HT1080 (cell line): Measurements from ENCODE around the gene BDKRB2. TPM values are rescaled to one million over a fixed set of nuclear protein-coding genes. Genes with fewer than 3 reads are reported as not detected.

Experiments
- DNase-seq: peaks from one replicate; pipeline ENCODE4 v3.0.0-alpha.2; 2015; ENCODE audit warnings: low read depth
- total RNA-seq: library from RNA; depleted of rRNA; stranded (reverse); fragments of >200 nt; shearing (Covaris generic); gene quantifications from 2 replicates; pipeline ENCODE4 v1.2.3, GENCODE V29; 2014

The BDKRB2 gene
- total RNA-seq, 1 experiment from 2014 or later, result 0.03 TPM

DNA sequence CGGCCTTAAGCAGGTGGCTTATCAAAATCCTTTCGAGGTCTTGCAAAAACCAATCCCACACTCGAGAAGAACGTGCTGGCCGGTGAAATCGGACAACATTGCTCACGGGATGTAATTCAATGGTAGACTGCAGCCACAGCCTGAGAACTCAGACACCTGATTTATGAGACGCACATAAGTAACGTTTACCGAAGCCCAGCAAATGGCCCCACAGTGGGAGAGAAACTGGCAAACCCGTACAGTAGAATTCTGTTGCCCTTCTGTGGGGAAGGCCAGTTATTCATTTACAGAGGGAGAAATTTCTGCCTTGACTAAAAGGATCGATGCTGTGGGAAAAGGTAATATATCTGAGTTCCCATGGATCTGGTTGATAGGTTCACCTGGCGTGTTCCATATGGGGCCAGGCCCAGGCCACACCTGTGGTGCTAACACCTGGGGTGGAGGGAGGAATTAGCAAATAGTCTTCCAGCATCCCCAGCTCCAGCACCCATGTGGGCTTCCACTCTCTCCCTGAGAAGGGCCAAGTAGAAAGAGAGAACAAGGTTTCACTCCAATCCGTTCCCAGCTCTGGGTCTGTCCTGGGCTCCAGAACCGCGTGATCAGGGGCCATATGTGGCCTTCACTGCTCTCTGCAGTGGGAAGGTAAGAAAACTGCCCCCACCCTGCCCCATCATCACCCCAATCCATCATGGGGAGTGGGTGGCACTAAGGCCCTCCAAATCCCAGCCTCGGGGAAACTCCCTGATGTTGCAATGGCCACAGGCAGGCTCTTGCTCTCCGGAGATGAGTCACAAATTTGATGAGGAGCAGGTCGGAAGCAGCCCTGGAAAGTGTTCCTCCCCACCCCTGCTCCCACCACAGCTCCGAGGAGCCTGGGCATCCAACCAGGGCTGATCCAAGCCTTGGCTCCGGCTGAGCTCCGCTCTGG is 64.1 kb downstream of the BDKRB2 start:
- DNase-seq, result peak; percentile 93

DNA sequence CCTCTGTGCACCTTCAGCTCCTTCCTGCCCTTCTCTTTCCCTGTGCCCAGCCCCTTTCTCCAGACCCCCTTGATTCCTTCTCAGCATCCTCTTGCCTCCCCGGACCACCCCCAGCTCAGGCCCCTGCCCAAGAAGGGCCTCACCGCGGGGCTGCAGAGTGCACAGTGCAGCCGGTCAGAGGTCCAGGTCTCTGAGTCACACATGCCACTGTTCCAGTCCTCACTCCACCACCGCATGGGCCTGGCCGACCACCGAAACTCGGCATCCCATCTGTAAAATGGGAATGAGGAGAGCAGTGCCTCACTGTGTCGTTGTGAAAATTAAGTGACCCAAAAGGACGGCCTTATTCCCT is 64.7 kb downstream of the BDKRB2 start:
- DNase-seq, result no peak

DNA sequence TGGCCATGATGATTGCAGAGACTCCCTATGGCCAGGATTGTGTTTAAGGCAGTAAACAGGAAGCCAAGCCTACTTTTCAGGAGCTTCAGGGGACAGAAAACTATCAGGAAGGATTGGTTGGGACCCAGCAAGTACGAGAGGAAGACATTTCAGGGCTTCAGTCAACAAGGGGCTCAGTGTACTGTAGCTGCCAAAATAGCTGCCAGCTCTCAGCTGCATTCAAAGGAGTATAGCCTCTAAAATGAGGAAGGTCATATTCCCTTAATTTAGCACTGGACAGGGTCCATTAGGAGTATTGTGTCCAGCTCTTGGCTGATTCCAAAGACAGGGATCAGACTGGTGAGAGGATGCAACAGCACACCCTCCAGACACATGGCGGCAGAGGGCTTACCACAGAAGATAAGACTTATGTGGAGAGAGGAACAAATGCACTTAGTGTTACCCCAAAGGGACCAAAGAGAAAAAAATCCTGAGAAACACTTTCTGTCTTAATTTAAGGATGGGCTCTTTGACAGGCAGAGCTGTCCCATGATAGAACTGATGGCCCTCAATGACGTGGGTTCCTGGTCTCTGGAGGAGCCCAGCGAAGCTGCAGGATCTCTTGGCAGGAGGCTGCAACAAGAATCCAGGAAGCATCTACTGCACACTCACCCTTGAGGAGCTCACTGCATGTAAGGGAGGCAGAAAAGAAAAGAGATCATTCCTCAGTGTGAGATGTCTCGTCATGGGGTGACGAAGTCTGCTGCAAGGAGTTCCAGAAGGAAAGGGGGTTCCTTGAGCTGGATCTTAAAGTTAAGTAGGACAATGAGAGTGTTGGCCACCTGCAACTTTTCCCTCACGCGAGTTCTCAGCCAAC is 66.2 kb downstream of the BDKRB2 start:
- DNase-seq, result no peak

DNA sequence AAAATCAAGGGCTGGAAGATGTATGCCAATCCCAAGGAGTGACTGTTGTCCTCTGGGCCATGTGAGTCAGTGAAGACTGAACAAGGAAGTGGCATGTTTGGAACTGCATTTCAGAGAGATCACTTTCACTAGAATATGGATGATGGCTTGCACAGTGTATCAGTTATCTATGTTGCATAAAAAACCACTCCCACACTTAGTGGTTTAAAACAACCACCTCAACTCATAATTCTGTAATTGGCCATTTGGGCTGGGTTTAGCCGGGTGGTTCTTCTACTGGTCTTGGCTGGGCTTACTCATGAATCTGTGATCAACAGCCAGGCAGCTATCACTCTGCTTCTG is 66.8 kb downstream of the BDKRB2 start:
- peak; percentile 29 for DNase-seq

DNA sequence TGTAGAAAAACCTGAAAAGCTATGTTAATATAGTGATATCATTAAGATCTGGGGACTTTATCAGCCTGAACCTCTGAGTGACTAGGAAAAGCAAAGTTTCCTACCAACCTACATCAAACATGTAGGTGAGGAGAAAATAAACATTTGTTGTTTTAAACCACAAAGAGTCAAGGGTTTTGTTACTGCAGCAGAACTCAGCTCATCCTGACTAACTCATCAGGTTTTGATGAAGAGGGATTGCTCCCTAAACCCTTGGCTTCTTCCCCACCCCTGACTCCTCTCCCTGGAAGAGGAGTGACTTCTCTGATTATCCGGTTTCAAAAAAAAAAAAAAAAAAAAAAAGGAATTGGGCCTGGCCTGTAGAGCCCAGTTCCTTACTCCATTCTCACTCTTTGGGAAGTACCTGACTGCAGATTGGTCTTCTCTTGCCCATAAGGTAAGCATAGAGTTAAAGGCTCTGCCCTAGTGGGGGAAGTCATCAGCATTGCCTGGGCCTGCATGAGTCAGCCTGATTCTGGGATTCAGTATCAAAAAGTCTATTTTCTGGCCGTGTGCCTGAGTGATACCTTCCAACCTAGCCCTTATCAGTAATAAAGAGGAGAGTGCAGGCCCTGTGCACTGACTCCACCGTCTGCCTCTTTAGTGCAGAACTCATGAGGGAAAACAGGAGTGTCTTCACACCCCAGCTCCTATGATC is 68.3 kb downstream of the BDKRB2 start:
- peak; percentile 18 for DNase-seq

DNA sequence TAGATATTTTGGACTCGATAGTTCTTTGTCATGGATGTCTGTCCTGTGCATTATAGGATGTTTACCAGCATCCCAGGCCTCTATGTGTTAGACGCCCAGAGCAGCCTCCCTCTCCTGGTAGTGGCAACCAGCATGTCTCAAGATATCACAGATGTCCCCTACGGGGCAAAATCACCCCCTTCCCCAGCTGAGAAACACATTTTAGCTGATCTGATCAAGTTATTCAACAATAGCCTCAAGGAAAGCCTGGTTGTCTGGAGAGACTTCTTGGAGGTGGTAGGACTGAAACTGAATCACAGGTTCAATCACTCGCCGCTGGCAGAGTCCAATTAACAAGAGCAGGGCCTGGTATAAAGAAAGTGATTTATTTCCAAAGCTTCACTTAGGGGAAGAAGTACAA is 69.0 kb downstream of the BDKRB2 start:
- DNase-seq, result no peak

DNA sequence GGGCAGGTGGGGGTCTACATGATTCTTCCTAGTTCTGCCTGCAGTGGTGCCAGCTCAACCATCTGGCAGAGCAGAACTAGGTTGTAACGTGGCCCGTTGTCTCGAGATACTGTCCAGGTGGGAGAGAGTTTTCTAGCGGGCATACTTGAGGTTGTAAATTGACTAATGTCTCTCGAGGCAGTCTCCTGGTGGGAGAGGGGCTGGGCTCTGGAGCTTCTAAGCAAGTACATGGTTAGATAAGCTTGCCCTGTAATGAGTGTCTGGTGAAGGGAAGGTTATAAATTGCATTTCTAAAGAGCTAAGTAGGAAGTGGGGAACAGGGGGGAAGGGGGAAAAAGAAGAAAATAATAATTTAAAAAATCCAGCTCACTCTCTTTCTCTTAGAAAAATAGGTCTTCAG is 69.5 kb downstream of the BDKRB2 start:
- no peak for DNase-seq

DNA sequence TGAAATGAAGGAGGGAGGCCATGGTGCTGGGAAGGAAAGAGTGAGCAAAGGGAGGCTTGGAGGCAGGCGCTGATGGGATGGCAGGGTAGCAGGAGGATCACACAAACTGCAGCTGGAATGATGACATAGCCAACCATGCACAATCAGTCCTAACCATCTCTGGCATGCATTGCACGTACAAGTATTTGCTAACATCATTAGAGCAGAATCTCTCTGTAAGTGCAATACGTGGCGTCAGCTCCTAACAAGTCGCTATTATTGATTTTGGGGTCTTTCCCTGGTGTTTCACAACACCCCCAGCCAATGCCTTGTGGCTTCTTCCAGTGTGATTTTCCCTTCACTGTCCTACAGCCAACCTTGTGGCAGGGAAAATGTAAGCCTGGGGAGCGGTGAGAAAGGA is 69.9 kb downstream of the BDKRB2 start:
- DNase-seq, result no peak

DNA sequence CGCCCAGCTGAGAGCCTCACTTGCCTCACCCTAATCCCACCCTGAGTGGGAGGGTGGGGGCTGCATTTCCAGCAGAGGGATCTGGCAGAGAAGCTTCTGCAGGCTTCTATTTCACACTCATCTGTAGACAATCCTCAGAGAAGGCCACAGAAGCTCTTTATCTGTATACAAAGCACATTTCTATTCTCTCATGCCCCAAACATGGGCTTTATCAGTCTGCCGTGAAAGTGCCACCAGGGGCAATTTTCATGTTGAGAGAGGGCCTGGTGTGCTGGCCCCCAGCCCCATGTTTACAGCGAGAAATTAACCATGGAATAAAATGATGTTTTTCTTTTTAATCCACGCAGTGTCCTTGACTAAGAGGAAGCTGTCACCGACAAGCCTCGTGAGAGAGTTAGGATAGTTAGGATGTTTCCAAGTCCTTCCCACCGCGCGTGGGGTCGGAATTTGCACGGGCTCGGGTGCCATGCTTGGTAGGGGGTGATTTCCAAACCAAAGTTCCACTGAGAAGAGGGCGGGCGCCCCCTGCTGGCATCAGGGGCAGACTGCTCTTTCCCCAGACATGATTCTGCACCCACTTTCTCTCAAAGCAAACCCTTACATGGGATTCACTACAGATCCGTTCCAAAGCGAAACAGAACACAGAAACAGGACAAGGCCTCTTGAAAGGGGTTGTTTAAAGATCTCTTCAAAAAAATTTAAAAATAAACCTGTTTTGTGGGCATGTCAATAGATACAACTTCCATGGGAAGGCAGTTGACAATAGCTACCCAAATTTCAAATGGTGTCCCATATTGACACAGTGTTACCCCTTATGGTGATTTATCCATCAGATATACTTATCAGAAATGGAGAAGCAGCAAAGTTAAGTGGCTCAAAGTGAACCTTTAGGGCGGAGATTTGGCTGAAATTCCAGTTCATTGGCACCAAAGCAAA is 70.8 kb downstream of the BDKRB2 start:
- DNase-seq, result peak; percentile 48

DNA sequence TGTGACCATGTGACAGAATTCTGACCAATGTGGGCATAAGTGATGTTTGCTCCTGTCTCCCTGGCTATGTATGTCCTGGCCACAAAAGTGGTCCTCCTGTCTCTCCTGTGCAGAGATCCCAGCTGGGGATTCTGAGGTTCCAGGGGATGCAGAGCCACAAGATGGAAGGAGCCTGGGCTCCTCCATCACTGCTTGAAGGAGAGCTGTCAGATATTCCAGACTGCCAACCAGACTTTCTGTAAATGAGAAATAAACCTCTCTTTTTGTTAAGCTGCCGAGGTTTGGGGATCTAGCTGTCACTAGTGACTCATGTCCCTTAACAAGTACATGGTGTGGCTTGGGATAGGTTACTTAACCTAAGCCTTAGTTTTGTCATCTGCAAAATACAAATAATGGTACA is 73.3 kb downstream of the BDKRB2 start:
- no peak for DNase-seq

DNA sequence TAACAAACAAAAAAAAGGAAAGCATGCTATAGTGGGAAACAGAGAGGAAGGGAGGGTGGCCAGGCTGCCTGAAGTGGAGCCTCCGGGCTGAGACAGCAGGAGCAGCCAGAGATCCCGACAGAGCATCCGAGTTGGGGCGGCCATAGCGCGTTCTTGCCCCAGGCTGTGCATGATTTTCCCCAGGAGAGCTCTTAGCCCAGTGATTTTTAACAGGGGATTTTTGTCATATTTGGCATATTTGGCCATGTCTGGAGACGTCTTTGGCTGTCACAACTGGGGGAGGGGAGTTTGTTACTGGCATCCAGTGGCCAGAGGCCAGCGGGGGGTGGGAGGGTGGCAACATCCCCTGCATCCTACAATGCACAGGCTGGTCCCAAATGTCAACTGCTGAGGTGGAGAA is 74.9 kb downstream of the BDKRB2 start:
- DNase-seq, result no peak

DNA sequence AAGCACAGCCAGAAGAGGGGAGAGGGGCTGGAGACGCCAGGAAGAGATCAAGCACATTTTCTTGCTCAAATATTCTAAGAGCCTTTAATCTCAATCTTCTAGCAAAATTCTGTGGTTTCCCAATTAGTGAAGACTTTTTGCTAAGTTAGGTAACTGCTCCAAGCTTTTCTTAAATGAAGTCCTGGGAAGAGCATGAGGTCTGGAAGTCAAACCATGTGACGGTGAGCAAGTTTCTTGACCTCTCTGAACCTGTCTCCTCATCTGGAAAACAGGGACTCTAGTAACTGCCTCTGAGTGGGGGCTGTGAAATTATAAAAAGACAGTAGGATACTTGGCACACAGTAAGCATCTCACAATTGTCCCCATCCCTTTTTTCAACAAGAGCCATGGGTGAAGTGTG is 75.5 kb downstream of the BDKRB2 start:
- no peak for DNase-seq

DNA sequence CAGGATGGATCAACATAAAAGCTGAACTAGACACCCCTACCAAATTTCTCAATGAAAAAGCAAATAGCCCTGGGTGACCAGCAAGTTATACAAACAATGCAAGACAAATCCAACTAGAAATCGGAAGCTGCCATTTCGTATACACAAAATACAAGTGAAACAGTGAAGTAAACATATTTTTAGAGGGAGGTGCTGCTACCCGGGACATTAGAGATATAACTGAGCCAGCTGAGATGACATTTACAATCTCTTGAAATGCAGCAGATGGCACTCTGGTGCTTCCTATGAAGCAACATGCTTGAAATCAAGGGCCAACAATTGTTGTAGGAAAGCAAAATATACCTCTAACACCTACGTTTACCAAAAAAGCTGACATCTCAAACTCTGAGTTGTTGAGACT is 76.8 kb downstream of the BDKRB2 start:
- no peak for DNase-seq

DNA sequence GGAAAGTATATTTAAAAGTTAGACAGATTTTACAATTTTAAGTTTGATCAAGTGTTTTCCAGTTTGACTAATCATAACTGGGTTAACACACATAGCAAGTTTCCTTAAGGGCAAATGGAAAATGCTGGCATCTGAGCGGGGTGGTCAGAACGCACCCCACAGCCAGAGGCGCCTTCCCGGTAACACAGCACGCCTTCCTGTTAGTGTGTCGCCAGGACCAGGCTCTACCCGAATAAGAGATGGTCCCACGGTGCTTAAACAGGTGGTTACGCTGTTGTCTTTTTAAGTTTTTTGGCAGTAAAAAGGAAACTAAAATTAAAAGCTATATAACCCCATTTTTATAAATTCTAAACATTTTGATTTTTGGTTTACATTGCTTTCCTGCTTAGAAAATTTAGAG is 79.4 kb downstream of the BDKRB2 start:
- DNase-seq, result no peak

DNA sequence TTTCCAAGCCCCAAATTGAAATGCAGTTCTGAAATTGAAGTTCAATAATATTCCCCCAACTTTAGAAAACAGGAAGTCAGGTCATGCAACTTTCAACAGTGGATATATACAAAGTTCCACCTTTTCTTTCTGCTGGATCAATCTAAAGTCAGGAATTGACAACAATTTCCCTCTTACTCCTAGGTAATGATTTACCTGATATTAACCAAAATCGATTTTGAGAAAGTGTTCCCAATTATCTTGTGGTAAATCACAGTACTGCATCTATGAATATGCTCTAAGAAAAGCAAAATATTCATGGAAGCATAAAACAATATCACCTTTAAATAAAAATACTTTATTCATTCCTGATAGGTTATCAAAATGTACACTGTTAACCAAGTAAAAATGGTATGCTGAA is 79.8 kb downstream of the BDKRB2 start:
- DNase-seq, result no peak

DNA sequence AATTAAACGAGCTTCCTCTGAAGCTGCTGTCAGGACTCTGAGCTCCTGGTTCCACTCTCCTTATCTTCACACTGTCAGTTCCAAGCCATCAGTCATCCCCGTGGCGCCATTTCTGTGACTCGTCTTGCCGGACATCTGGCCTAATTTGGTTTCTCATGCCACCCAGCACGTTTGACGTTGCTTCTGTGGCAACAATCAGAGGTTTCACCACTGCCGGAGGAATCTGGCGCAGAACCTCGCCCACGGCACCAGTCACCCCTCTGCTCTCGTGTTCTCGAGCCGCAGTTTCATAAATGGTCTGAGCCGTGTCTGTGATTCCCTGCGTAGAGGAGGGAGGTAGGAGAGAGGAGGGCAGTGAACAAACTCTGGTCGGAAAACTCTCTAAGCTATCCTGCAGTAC is 81.0 kb downstream of the BDKRB2 start:
- no peak for DNase-seq

DNA sequence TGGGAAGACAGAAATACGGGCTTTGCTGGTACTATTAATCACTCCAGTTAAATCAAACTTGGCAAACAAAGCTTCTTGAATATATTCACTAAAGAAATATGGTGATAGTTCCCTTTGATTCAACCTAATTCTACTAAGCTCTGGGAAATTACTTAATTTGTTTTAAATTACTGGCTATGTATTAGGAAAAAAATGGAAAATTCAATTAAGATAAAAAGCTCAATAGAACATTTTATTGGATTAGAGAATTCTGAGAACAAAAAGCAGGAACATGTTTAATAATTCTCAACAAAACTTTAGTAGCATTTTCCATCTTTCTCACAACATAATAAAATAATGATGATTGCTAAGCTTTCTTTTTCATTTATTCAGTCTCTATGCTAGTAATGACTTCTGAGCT is 81.6 kb downstream of the BDKRB2 start:
- no peak for DNase-seq

DNA sequence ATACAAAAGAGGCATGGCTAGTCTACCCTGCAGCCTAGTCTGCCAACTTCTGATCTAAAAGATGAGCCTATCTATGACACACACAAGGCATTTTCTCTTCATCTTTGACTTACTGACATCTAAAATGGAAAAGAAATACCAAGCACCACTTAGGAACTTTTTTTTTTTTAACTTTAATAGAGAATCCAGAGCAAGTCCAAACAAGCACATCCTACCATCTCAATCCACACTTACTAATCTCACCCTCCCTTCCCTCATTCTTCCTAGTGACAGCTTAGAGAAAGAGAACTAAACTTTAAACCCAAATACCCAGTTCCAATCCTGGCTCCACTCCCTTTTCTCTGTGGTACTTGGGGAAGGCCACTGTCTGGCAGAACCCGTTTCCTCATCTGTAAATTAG is 83.2 kb downstream of the BDKRB2 start:
- no peak for DNase-seq
